ENCODE measurements around the gene RBM6. TPM values are rescaled to one million over a fixed set of nuclear protein-coding genes. Genes with fewer than 3 reads are reported as not detected.

RBM6 gene
- total RNA-seq, 1 experiment from 2014 or later, result 55.9 TPM

- no peak overlapping the region for H3K4me3 ChIP-seq (ENCODE audit: low read depth, low read length, poor library complexity, severe bottlenecking)
- POLR2A ChIA-PET (ENCODE audit: low non-redundant PET), result no interaction called here
- TF ChIP-seq CTCF (conservative IDR thresholded peaks at IDR 0.05; ENCODE audit: low read depth, low read length) (no peak), EZH2 (IDR thresholded peaks at IDR 0.05; ENCODE audit: borderline replicate concordance, low read depth, low read length, poor library complexity, severe bottlenecking) (no peak)
- CTCF ChIA-PET, result no interaction called here
- intact Hi-C loops (cut with micrococcal nuclease; ENCODE audit: unreplicated experiment), result loop anchor here (5.0 to 10.0 kb wide), 3 partner anchors 64 to 206 kb away; partner anchors contain the start of gene AMIGO3
- no TSS peak for BruUV-seq (replicated peaks)
- no peak overlapping the region for H3K27ac ChIP-seq (ENCODE audit: low read depth, low read length, poor library complexity, severe bottlenecking)
- DNase-seq (ENCODE audit: low spot score), result no peak
- H3K27me3 ChIP-seq (replicated peaks; ENCODE audit: insufficient read depth, low read depth, low read length, poor library complexity), result no peaks in the 10 kb centered on the region
- no peaks in the 10 kb centered on the region for H3K36me3 ChIP-seq (ENCODE audit: insufficient read depth, low read length, poor library complexity, severe bottlenecking)
- H3K4me1 ChIP-seq (ENCODE audit: insufficient read depth, low read length, poor library complexity, severe bottlenecking), result no peaks in the 10 kb centered on the region
- H3K9me3 ChIP-seq (ENCODE audit: low read depth, low read length, poor library complexity, severe bottlenecking), result no peaks in the 10 kb centered on the region
Measured at GRCh38 chr3:49908373-49909199, 31.4 kb upstream of the RBM6 start.

GRCh38 chr3:49910409-49911123 lies 29.4 kb upstream of the RBM6 start:
- DNase-seq (ENCODE audit: low spot score), result no peak

DNA sequence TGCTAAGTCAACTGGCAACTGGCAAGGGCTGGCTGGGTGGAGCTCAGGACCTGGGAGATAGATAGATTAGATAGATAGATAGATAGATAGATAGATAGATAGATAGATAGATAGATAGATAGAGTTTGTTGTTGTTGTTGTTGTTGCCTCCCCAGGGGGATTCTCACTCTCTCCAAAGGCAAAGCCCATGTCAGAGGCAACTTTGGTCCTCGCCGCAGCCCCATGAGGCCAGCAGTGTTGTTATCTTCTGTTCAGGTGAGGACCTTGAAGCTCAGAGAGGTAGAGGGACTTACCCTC lies 28.9 kb upstream of the RBM6 start:
- no peaks in the 10 kb centered on the region for H3K9me3 ChIP-seq (ENCODE audit: low read depth, low read length, poor library complexity, severe bottlenecking)
- TF ChIP-seq EZH2 (IDR thresholded peaks at IDR 0.05; ENCODE audit: borderline replicate concordance, low read depth, low read length, poor library complexity, severe bottlenecking) (no peak), CTCF (conservative IDR thresholded peaks at IDR 0.05; ENCODE audit: low read depth, low read length) (no peak)
- intact Hi-C loops (cut with micrococcal nuclease; ENCODE audit: unreplicated experiment), result no loop called here
- no peak overlapping the region for H3K4me3 ChIP-seq (ENCODE audit: low read depth, low read length, poor library complexity, severe bottlenecking)
- H3K36me3 ChIP-seq (ENCODE audit: insufficient read depth, low read length, poor library complexity, severe bottlenecking), result no peaks in the 10 kb centered on the region
- no peaks in the 10 kb centered on the region for H3K27me3 ChIP-seq (replicated peaks; ENCODE audit: insufficient read depth, low read depth, low read length, poor library complexity)
- no TSS peak for BruUV-seq (replicated peaks)
- ChIA-PET CTCF (no interaction called here), POLR2A (ENCODE audit: low non-redundant PET) (no interaction called here)
- H3K27ac ChIP-seq (ENCODE audit: low read depth, low read length, poor library complexity, severe bottlenecking), result no peak overlapping the region
- no peaks in the 10 kb centered on the region for H3K4me1 ChIP-seq (ENCODE audit: insufficient read depth, low read length, poor library complexity, severe bottlenecking)
- no peak for DNase-seq (ENCODE audit: low spot score)

More at GRCh38 chr3:49910409-49911123, 29.4 kb upstream of the RBM6 start:
- Histone ChIP-seq H3K4me3 (ENCODE audit: low read depth, low read length, poor library complexity, severe bottlenecking) (no peak overlapping the region), H3K36me3 (ENCODE audit: insufficient read depth, low read length, poor library complexity, severe bottlenecking) (no peaks in the 10 kb centered on the region), H3K27me3 (replicated peaks; ENCODE audit: insufficient read depth, low read depth, low read length, poor library complexity) (no peaks in the 10 kb centered on the region), H3K9me3 (ENCODE audit: low read depth, low read length, poor library complexity, severe bottlenecking) (no peaks in the 10 kb centered on the region), H3K27ac (ENCODE audit: low read depth, low read length, poor library complexity, severe bottlenecking) (no peak overlapping the region), H3K4me1 (ENCODE audit: insufficient read depth, low read length, poor library complexity, severe bottlenecking) (no peaks in the 10 kb centered on the region)
- TF ChIP-seq EZH2 (IDR thresholded peaks at IDR 0.05; ENCODE audit: borderline replicate concordance, low read depth, low read length, poor library complexity, severe bottlenecking) (no peak), CTCF (conservative IDR thresholded peaks at IDR 0.05; ENCODE audit: low read depth, low read length) (no peak)
- POLR2A ChIA-PET (ENCODE audit: low non-redundant PET), result no interaction called here
- intact Hi-C loops (cut with micrococcal nuclease; ENCODE audit: unreplicated experiment), result no loop called here
- no TSS peak for BruUV-seq (replicated peaks)
- CTCF ChIA-PET, result no interaction called here

Measured in A673 (cell line).